Transverse colon (tissue), 3 donors: Measurements from ENCODE around the gene STX8.

Experiments used
- EP300 ChIP-seq: sonication (generic); formaldehyde crosslinking; IDR thresholded peaks from one replicate; pipeline ENCODE4 v1.6.1; 2017; ENCODE audit warnings: antibody characterized with exemption, low read depth
- POLR2A ChIP-seq: fragments of 450-650 bp; IDR thresholded peaks from one replicate; pipeline ENCODE4 v1.6.1; 2016; ENCODE audit warnings: antibody characterized with exemption, mild to moderate bottlenecking, moderate library complexity
- TF ChIP-seq, protein P1 (sequence below), 5 experiments: fragments of 200-600 bp in 3 of 5; fragments of 450-650 bp in 2 of 5; sonication (generic) in 3 of 5; IDR thresholded peaks; 1 replicate in 2 of 5; 2 replicates in 3 of 5; pipeline ENCODE4 v1.5.1; 2016 to 2017; ENCODE audit warnings: antibody characterized with exemption in 5 of 5, inconsistent platforms in 3 of 5, mild to moderate bottlenecking in 2 of 5, moderate library complexity in 1 of 5

GRCh38 chr17:9439851-9440250, 135.8 kb downstream of the STX8 start:
- TF ChIP-seq, protein P1, sequence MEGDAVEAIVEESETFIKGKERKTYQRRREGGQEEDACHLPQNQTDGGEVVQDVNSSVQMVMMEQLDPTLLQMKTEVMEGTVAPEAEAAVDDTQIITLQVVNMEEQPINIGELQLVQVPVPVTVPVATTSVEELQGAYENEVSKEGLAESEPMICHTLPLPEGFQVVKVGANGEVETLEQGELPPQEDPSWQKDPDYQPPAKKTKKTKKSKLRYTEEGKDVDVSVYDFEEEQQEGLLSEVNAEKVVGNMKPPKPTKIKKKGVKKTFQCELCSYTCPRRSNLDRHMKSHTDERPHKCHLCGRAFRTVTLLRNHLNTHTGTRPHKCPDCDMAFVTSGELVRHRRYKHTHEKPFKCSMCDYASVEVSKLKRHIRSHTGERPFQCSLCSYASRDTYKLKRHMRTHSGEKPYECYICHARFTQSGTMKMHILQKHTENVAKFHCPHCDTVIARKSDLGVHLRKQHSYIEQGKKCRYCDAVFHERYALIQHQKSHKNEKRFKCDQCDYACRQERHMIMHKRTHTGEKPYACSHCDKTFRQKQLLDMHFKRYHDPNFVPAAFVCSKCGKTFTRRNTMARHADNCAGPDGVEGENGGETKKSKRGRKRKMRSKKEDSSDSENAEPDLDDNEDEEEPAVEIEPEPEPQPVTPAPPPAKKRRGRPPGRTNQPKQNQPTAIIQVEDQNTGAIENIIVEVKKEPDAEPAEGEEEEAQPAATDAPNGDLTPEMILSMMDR (IDR thresholded peaks at IDR 0.05): no peak
- TF ChIP-seq EP300 (no peak), POLR2A (no peak)
